Activated CD4-positive, CD25-positive, alpha-beta regulatory T cell (primary cell): ENCODE results near the gene KRT33B.
"Not testable (repeated sequence)": the region's sequence is repeated elsewhere in the genome, so short reads cannot be mapped to it uniquely, and the experiment has no call there.

Experiments
- DNase-seq, 4 experiments: peaks; one replicate each; lab custom pipeline; 2025; lab: John Stamatoyannopoulos, UW

Gene KRT33B

GRCh38 chr17:41393826-41394225, 24.2 kb upstream of the KRT33B start:
- DNase-seq: no peak

- DNase-seq: no peak
These were observed 23.7 kb upstream of the KRT33B start for GRCh38 chr17:41393294-41393693.

DNA sequence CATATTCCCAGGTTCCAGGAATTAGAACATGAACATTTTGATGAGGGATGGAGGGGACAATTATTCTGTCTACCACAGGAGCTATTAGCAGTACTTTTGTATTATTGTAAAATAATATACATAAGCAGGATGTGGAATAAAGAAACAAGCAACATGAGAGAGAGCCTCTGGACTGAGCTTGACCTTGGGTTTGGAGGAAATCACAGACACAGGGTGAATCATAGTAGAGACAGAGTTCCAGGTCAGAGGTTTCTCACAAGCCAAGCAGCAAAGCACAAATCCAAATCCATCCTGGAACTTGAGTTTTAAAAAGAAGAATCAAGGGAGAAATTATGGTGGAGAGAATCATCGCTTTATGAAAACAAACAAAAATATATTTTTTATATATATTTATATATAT, 22.7 kb upstream of the KRT33B start:
- no peak for DNase-seq

DNA sequence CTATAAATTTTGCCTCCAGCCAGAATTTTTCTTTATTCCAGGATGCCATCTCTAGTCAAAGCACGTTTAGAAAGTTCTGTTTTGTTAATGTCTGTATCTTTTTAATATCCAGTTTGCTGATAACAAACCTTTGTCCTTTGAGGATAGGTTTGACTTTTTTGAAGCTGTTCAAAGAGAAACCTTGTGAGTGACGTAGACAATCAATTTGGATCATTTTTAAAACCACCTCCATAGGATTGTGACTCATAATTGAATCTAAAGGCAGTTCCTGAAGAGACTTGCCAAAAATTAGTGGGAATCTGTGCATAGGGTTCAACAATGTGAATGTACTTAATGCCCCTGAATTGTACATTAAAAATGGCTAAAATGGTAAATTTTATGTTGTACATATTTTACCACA, 21.9 kb upstream of the KRT33B start:
- DNase-seq: no peak

- no peak for DNase-seq
These were observed 20.9 kb upstream of the KRT33B start for GRCh38 chr17:41390411-41390938.

- DNase-seq: no peak
These were observed 18.1 kb upstream of the KRT33B start for GRCh38 chr17:41387670-41388069.

GRCh38 chr17:41386227-41386626, 16.6 kb upstream of the KRT33B start:
- no peak for DNase-seq

DNA sequence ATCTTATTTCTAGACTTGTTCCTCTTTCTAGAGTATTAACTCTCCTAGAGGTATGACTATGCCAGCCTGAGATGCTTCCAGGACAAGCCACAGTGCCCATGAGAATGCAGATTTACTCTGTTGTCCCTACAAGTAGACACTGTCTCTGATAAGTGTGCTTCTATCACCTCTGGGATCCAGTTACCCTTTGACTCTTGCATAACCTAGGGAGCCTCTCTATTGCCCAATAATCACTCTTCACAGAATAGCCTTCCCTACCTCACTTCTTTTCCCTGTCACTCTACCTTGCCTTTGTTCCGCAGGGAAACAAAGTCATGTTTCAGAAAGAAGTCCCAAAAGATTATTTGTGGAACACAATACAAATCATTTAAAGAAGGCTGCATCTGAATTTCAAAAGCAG, 14.1 kb upstream of the KRT33B start:
- DNase-seq: no peak

- DNase-seq: no peak
These were observed 12.8 kb upstream of the KRT33B start for GRCh38 chr17:41382394-41382793.

DNA sequence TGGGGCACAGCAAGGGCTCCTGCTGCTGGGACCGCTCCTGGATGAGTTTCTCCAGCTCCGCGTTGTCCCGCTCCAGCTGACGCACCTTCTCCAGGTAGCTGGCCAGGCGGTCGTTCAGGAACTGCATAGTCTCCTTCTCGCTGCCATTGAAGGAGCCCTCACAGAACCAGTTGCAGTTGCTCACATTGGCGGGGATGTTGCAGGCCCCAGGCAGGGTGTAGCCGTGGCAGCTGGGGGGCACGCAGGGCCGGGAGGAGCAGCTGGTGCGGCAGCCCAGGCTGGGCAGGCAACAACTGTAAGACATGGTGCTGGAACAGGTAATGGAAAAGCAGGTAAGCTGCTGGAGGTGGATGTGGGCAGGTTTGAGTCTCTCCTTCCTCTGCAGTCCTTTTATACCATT, 12.3 kb upstream of the KRT33B start, which contains the start of gene KRT34:
Gene KRT34, minus strand, starts transcription at position 364 of the 400 bp plus-strand sequence. Its CDS starts 60 bp downstream, at position 304.
- DNase-seq: not testable (repeated sequence)

DNA sequence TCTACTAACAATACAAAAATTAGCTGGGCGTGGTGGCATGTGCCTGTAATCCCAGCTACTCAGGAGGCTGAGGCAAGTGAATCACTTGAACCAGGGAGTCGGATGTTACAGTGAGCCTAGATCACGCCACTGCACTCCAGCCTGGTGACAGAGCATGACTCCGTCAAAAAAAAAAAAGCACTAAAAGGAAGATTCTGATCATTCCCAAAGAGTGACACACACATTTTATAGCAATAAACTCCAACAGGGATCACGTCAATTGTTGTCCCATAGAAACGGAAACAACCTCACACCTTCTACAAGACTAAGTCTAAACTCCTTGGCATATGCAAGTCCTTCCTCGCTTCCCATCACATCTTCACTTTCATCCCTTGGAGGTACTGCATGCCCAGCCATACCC, 10.5 kb upstream of the KRT33B start:
- DNase-seq: not testable (repeated sequence)

DNA sequence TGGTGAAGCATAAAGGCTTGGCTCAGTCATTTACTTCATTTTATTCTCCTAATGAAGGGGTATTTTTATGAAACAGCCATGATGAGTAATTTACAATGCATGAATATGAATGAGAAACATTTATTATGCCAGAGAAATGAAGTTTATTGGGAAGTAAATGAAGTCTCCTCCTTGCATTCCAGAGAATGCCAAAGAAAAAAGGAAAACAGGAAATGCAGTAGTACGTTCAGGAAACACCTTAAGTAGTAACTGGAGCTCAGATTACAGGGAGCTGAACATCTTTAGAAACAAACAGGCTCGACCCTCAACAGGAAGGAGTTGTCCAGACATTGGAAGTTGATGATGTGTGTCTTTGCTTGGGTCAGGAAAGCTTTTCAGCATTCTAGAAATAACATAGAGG, 7.9 kb upstream of the KRT33B start:
- DNase-seq: no peak

DNA sequence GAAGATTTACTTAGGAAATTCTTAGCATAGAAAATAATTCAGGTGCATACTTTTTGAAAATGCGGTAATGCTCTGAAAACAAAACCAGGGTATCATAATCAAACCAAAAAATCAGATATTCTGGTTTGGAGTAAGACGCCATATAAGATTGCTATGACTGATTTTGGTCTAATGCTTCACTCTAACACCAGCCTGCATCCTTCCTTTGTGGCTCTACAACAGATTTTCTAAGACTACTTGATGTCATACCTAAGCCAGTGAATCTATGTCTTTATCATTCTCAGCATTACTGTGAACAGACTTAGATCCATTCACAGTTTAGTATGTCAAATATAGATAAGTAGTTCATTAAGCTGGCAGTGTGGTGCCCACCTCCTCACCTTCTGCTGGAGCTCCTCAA, 590 bp downstream of the KRT33B start:
- DNase-seq: no peak

- no peak for DNase-seq
These were observed 2.1 kb downstream of the KRT33B start for GRCh38 chr17:41367426-41368075.

GRCh38 chr17:41366070-41366469, 3.5 kb downstream of the KRT33B start:
- DNase-seq: no peak

GRCh38 chr17:41363881-41364280, 5.7 kb downstream of the KRT33B start:
- no peak for DNase-seq

DNA sequence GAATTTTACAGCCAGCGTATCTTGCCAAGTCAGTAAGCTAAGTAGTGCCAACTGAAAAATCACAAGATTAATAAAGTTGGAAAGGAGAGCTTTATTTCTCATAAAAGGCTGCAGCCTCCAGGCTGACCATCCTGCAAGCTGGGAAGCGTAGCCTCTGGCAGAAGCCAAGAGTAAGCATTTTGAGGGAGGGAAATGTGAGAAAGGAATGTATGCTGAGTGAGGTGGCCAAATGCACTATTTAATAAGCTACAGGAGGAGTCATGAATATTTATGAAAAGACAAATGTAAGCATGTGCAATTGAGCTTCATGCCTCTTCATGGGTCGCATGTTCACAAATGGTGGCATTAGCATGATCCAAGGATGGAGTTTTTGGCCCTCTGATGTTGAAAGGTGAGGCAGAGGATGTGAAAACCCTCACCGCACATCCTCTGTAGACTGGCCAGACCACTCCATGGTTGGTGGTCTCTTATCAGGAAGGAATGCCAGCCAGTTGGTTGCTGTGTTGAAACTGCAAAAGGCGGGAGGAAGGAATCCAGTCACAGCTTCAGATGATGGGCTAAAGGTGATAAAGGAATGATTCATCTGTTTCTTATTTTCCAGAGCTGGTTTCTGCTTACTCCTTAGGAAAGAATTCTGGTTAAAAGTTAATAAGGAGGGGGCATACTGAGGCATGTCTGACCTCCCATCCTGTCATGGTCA, 9.2 kb downstream of the KRT33B start:
- DNase-seq: no peak

- DNase-seq: no peak
These were observed 15.1 kb downstream of the KRT33B start for GRCh38 chr17:41354536-41354935.

- no peak for DNase-seq
These were observed 16.8 kb downstream of the KRT33B start for GRCh38 chr17:41352597-41353366.

GRCh38 chr17:41351177-41351576, 18.4 kb downstream of the KRT33B start:
- DNase-seq: no peak

DNA sequence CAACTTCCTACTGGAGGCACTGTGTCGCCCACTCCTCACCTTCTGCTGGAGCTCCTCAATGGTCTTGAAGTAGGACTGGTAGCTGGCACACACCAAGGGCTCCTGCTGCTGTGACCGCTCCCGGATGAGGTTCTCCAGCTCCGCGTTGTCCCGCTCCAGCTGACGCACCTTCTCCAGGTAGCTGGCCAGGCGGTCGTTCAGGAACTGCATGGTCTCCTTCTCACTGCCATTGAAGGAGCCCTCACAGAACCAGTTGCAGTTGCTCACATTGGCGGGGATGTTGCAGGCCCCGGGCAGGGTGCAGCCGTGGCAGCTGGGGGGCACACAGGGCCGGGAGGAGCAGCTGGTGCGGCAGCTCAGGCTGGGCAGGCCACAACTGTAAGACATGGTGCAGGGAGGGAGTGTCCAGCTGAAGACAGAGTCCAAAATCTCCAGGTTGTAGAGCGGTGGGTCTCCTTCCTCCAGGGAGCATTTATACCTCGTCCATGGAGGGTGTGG, 19.2 kb downstream of the KRT33B start, which contains the start of gene KRT33A:
Gene KRT33A, minus strand, starts transcription at position 448 of the 498 bp plus-strand sequence. Its CDS starts 61 bp downstream, at position 387.
- DNase-seq: not testable (repeated sequence)
